Ureter (tissue), 1 donor: ENCODE data around the gene POLR3K. TPM values are rescaled to one million over a fixed set of nuclear protein-coding genes. Genes with fewer than 3 reads are reported as not detected.
"Not testable (repeated sequence)": the region's sequence is repeated elsewhere in the genome, so short reads cannot be mapped to it uniquely, and the experiment has no call there.

ENCODE experiments used
- DNase-seq: peaks from one replicate; pipeline ENCODE4 v3.0.0-alpha.2; 2020; ENCODE audit warnings: low spot score
- total RNA-seq: library from RNA; stranded (reverse); gene quantifications from one replicate; pipeline ENCODE4 v1.2.4, GENCODE V29; 2023
- donor health status: DM: yes; HTN: yes; CAD: no.

POLR3K gene
- total RNA-seq, 1 donor from 2014 or later: 14.9 TPM

GRCh38 chr16:42691-43090 lies 10.7 kb downstream of the POLR3K start:
- no peak for DNase-seq

- no peak for DNase-seq
These were observed 11.3 kb downstream of the POLR3K start for GRCh38 chr16:42069-42457.

- no peak for DNase-seq
These were observed 11.9 kb downstream of the POLR3K start for GRCh38 chr16:41439-42068.

GRCh38 chr16:38941-39892 lies 14.2 kb downstream of the POLR3K start:
- DNase-seq: peak; percentile 82

GRCh38 chr16:38206-38605 lies 15.2 kb downstream of the POLR3K start:
- not testable (repeated sequence) for DNase-seq

- no peak for DNase-seq
These were observed 15.9 kb downstream of the POLR3K start for GRCh38 chr16:37511-37910.

GRCh38 chr16:36336-36984 lies 16.9 kb downstream of the POLR3K start:
- DNase-seq: no peak

GRCh38 chr16:35678-36305 lies 17.6 kb downstream of the POLR3K start:
- DNase-seq: no peak

GRCh38 chr16:35011-35677 lies 18.3 kb downstream of the POLR3K start:
- no peak for DNase-seq

GRCh38 chr16:34648-34987 lies 18.8 kb downstream of the POLR3K start:
- no peak for DNase-seq

GRCh38 chr16:33877-34647 lies 19.3 kb downstream of the POLR3K start:
- no peak for DNase-seq

GRCh38 chr16:33154-33876 lies 20.1 kb downstream of the POLR3K start:
- not testable (repeated sequence) for DNase-seq

- DNase-seq: not testable (repeated sequence)
These were observed 22.8 kb downstream of the POLR3K start for GRCh38 chr16:30627-31026.

- not testable (repeated sequence) for DNase-seq
These were observed 27.5 kb downstream of the POLR3K start for GRCh38 chr16:25926-26348.

- not testable (repeated sequence) for DNase-seq
These were observed 29.3 kb downstream of the POLR3K start for GRCh38 chr16:24151-24550.

- not testable (repeated sequence) for DNase-seq
These were observed 32.5 kb downstream of the POLR3K start for GRCh38 chr16:20886-21285.

GRCh38 chr16:17062-17765 lies 36.2 kb downstream of the POLR3K start:
- DNase-seq: not testable (repeated sequence)

- DNase-seq: peak; percentile 94
These were observed 42.6 kb downstream of the POLR3K start for GRCh38 chr16:10772-11171.

- no peak for DNase-seq
These were observed 43.3 kb downstream of the POLR3K start for GRCh38 chr16:9903-10665.
